ENCODE results near the gene RGS9BP. TPM values are rescaled to one million over a fixed set of nuclear protein-coding genes. Genes with fewer than 3 reads are reported as not detected.
A peak's percentile ranks its signal among the peaks of the same experiment; 100 is the strongest.

The RGS9BP gene
- total and polyA plus RNA-seq, 2 of the 13 experiments (the other 11 are each of a cell fraction or from before 2014, with no cell fraction given), result 0.01 TPM; not detected in 1

DNA sequence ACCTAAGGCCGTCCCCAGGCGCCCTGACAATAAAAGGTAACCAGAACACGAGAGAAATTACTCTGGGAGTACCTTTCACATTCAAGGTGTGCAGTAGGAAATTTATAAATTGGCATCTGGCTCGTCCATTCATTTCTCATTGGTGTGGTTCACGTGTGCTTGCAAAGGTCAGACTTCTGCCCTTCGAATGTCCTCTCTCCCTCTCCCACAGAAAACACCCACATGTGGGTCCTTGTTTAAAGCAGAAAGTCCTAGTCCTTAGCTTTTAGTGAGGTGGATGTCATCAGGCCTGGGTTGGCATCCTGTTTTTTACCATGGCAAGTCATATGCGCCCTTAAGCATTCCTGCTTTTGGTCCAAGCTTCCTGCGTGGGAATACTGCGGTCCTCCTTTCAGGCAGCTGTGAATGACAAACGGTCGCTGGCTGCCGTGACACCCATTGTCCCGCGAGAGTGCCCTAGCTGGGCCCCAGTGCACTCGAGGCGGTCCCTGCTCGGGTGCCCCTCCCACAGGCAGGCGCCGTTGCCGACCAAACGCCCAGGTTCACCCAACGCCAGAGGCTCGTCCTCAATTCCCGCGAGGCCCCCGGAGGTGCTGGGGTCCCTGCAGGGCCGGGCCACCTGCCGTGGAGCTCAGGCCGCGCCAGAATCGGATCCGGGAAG, 15.8 kb downstream of the RGS9BP start, which contains the start of gene NUDT19 (continued):
- no peak for TF ChIP-seq PRDM15 (CRISPR knock-in tag; IDR thresholded peaks at IDR 0.05)
- no peak for TF ChIP-seq HES4 (CRISPR knock-in tag; IDR thresholded peaks at IDR 0.05; ENCODE audit: borderline replicate concordance)
- no peak for TF ChIP-seq ZNF335 (CRISPR knock-in tag; IDR thresholded peaks at IDR 0.05)
- no peak for TF ChIP-seq ZNF329 (CRISPR knock-in tag; IDR thresholded peaks at IDR 0.05; ENCODE audit: low read depth)
- no peak for TF ChIP-seq RORA (CRISPR knock-in tag; IDR thresholded peaks at IDR 0.05)
- no peak for TF ChIP-seq RNF219 (CRISPR knock-in tag; IDR thresholded peaks at IDR 0.05)
- TF ChIP-seq, protein P1, sequence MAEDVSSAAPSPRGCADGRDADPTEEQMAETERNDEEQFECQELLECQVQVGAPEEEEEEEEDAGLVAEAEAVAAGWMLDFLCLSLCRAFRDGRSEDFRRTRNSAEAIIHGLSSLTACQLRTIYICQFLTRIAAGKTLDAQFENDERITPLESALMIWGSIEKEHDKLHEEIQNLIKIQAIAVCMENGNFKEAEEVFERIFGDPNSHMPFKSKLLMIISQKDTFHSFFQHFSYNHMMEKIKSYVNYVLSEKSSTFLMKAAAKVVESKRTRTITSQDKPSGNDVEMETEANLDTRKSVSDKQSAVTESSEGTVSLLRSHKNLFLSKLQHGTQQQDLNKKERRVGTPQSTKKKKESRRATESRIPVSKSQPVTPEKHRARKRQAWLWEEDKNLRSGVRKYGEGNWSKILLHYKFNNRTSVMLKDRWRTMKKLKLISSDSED (CRISPR knock-in tag; IDR thresholded peaks at IDR 0.05), result no peak
- TF ChIP-seq SRF (IDR thresholded peaks at IDR 0.05; ENCODE audit: low read depth, low read length), result no peak
- no peak for TF ChIP-seq PBX2 (CRISPR knock-in tag; IDR thresholded peaks at IDR 0.05)
- TF ChIP-seq, protein P2, sequence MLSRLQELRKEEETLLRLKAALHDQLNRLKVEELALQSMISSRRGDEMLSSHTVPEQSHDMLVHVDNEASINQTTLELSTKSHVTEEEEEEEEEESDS (CRISPR knock-in tag; IDR thresholded peaks at IDR 0.05; ENCODE audit: borderline replicate concordance), result no peak
- TF ChIP-seq RXRA (CRISPR knock-in tag; IDR thresholded peaks at IDR 0.05), result peak; percentile 45; the same call in 1 of the 2 replicates
- TF ChIP-seq ZNF230 (CRISPR knock-in tag; IDR thresholded peaks at IDR 0.05), result no peak
- TF ChIP-seq ZNF704 (CRISPR knock-in tag; IDR thresholded peaks at IDR 0.05; ENCODE audit: borderline replicate concordance), result no peak
- TF ChIP-seq SALL1 (CRISPR knock-in tag; IDR thresholded peaks at IDR 0.05), result 0 out of 2 replicates have a peak, but pooled peaks have one; percentile 23
- TF ChIP-seq ZNF772 (CRISPR knock-in tag; IDR thresholded peaks at IDR 0.05), result no peak
- peak; percentile 48; the same call in 1 of the 2 replicates for TF ChIP-seq MAX (IDR thresholded peaks at IDR 0.05)
- TF ChIP-seq KDM3A (CRISPR knock-in tag; IDR thresholded peaks at IDR 0.05; ENCODE audit: low read depth), result 0 out of 2 replicates have a peak, but pooled peaks have one; percentile 50
- no peak for TF ChIP-seq ZEB1 (IDR thresholded peaks at IDR 0.05; ENCODE audit: insufficient replicate concordance, low read depth)
- no peak for TF ChIP-seq ZZZ3 (CRISPR knock-in tag; IDR thresholded peaks at IDR 0.05; ENCODE audit: borderline replicate concordance)
- no peak for TF ChIP-seq ZBTB20 (CRISPR knock-in tag; IDR thresholded peaks at IDR 0.05; ENCODE audit: borderline replicate concordance, low read depth)

All from HepG2 (cell line).